Measurements from ENCODE around the gene FBXL15.

DNA sequence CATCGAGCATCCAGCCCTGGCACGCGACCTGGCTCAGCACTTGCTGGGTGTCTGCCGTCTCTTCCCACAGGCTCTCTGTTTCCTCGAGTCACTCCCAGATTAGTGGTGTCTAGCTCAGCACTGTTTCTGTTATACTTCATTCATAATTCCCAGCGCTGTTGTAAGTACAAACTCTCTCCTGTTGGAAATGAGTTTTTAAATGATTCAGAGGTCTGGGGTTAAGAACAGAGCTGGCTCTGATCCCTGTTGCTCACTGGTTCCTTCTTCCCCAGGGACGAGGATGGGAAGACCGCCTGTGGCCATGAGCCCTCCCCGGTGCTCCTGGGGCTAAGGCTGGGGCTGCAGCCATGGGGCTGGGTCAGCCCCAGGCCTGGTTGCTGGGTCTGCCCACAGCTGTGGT lies 48.0 kb downstream of the FBXL15 start:
- TF ChIP-seq, protein P1, sequence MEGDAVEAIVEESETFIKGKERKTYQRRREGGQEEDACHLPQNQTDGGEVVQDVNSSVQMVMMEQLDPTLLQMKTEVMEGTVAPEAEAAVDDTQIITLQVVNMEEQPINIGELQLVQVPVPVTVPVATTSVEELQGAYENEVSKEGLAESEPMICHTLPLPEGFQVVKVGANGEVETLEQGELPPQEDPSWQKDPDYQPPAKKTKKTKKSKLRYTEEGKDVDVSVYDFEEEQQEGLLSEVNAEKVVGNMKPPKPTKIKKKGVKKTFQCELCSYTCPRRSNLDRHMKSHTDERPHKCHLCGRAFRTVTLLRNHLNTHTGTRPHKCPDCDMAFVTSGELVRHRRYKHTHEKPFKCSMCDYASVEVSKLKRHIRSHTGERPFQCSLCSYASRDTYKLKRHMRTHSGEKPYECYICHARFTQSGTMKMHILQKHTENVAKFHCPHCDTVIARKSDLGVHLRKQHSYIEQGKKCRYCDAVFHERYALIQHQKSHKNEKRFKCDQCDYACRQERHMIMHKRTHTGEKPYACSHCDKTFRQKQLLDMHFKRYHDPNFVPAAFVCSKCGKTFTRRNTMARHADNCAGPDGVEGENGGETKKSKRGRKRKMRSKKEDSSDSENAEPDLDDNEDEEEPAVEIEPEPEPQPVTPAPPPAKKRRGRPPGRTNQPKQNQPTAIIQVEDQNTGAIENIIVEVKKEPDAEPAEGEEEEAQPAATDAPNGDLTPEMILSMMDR (IDR thresholded peaks at IDR 0.05; ENCODE audit: low read length) = no peak
- TF ChIP-seq EZH2phosphoT487 (IDR thresholded peaks at IDR 0.05; ENCODE audit: low read length) (no peak), EZH2 (optimal IDR thresholded peaks at IDR 0.05; ENCODE audit: low read depth, low read length) (no peak)
